Ishikawa (cell line): Measurements from ENCODE around the gene ROM1.
A peak's percentile ranks its signal among the peaks of the same experiment; 100 is the strongest.

Experiments
- CEBPB ChIP-seq: IDR thresholded peaks from 2 replicates; pipeline ENCODE4 v1.6.1; 2012
- CREB1 ChIP-seq: IDR thresholded peaks from 2 replicates; pipeline ENCODE4 v1.6.1; 2012; ENCODE audit warnings: low read depth
- EGR1 ChIP-seq: IDR thresholded peaks from 2 replicates; pipeline ENCODE4 v1.6.1; 2012
- EP300 ChIP-seq: IDR thresholded peaks from 2 replicates; pipeline ENCODE4 v1.6.1; 2012; ENCODE audit warnings: borderline replicate concordance
- FOXM1 ChIP-seq: IDR thresholded peaks from 2 replicates; pipeline ENCODE4 v1.6.1; 2012; ENCODE audit warnings: low read depth, borderline replicate concordance
- NFIC ChIP-seq: IDR thresholded peaks from 2 replicates; pipeline ENCODE4 v1.6.1; 2012
- RAD21 ChIP-seq: IDR thresholded peaks from 2 replicates; pipeline ENCODE4 v1.6.1; 2012; ENCODE audit warnings: low read depth
- TAF1 ChIP-seq: IDR thresholded peaks from 2 replicates; pipeline ENCODE4 v1.6.1; 2012; ENCODE audit warnings: low read depth, mild to moderate bottlenecking
- TCF12 ChIP-seq: IDR thresholded peaks from 2 replicates; pipeline ENCODE4 v1.6.1; 2012; ENCODE audit warnings: low read depth
- TEAD4 ChIP-seq: IDR thresholded peaks from 2 replicates; pipeline ENCODE4 v1.6.1; 2012
- YY1 ChIP-seq: IDR thresholded peaks from 2 replicates; pipeline ENCODE4 v1.6.1; 2012; ENCODE audit warnings: low read depth
- ZBTB7A ChIP-seq: IDR thresholded peaks from 2 replicates; pipeline ENCODE4 v1.6.1; 2012; ENCODE audit warnings: low read depth
- TF ChIP-seq, protein P1 (sequence below): IDR thresholded peaks from 2 replicates; pipeline ENCODE4 v1.6.1; 2012
- TF ChIP-seq, protein P2 (sequence below): IDR thresholded peaks from 2 replicates; pipeline ENCODE4 v1.6.1; 2012
- TF ChIP-seq, protein P3 (sequence below): IDR thresholded peaks from 2 replicates; pipeline ENCODE4 v1.6.1; 2012; ENCODE audit warnings: low read depth, mild to moderate bottlenecking

ROM1 gene

DNA sequence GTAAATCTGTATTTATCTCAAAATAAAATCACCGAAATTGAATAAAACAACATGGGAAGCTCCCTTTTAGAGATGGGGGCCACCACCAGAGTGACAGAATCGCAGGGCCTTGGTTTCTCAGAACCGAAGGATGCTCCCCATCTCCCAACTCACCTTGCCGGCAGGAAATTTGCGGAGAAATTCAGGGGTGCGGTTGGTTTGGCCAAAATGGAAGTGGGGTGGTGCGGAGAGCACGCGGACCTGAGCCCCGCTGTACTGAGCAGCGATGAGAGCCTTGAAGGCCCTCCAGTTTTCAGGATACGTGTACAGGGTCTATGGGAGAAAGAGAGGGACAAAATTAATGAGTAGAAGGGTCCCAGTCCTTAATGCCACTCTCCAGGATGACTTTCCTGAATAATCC is 40.6 kb upstream of the ROM1 start:
- TF ChIP-seq TAF1 (0 out of 2 replicates have a peak, but pooled peaks have one; percentile 30), CREB1 (no peak)

DNA sequence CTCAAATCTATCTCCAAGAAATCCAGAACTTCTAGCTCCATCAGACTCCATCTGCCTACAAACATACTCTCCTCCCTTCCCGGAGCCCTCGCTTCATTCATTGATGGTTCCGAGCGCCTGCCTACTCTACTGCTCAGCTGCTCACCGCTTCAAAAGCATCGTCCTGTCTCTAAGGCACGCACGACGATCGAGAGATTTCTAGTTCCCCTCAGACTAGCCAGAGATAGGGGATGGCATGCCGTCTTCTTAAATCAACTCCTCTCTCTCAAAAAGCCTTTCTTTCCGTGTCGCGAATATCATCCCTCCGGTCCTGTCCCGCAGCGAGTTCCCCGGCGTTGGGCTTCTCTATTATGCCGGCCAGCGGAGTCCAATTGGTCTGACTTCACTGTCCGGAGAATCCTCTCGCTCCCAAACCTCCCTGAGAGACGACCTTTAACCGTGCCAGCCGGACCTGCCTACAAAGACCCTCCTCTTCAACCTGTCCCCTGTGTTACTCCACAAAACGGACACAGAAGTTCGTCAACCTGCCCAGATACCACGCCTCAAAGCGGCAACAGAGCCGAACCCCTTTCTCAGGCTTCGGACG is 40.0 kb upstream of the ROM1 start:
- 0 out of 2 replicates have a peak, but pooled peaks have one; percentile 5 for TF ChIP-seq EGR1
- no peak for TF ChIP-seq FOXM1
- no peak for TF ChIP-seq RAD21
- TF ChIP-seq, protein P1, sequence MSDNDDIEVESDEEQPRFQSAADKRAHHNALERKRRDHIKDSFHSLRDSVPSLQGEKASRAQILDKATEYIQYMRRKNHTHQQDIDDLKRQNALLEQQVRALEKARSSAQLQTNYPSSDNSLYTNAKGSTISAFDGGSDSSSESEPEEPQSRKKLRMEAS = no peak
- no peak for TF ChIP-seq YY1
- no peak for TF ChIP-seq ZBTB7A
- no peak for TF ChIP-seq TEAD4
- no peak for TF ChIP-seq EP300

DNA sequence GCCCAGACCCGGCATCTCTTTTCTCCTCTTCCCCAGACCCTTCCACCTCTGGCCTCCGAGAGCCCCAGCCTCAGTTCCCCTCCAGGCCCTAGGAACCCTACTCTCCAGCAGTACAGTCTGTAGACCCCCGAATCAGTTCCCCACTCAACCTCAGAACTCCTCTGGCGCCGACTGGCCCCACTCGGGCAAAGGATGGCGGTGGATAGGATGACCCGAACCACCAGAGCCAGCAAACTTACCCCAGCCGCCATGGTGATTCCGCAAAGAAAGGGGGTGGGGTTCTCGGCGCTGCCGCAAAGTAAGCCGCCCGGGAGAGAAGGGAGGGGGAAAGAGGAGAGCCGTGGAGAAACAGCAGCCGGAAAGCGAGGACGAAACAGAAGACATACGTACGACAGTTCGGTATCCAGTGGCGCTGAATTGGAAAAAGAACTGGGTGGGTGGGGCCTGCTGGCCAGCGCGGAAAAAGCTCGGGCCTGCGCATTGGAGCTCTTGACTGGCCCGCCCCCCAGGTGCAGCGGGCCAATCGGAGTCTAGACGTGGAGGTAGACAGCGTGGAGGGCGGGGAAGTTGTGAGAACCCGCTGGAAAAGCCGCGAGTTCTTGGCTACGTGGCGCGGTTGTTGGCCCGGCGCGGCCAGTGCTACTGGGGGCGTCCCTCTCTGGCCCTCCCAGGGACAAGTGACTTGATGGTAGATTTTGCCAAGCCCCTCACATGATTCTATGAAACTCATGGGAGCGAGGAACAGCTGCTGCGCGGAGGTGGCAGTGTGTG is 39.3 kb upstream of the ROM1 start, which contains the start of gene EEF1G:
TSS of gene EEF1G (minus strand) at position 300 of the 771 bp plus-strand sequence. CDS start at position 251, 49 bp downstream.
- TF ChIP-seq, protein P2, sequence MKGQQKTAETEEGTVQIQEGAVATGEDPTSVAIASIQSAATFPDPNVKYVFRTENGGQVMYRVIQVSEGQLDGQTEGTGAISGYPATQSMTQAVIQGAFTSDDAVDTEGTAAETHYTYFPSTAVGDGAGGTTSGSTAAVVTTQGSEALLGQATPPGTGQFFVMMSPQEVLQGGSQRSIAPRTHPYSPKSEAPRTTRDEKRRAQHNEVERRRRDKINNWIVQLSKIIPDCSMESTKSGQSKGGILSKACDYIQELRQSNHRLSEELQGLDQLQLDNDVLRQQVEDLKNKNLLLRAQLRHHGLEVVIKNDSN = 0 out of 2 replicates have a peak, but pooled peaks have one; percentile 4
- TF ChIP-seq ZBTB7A = no peak
- TF ChIP-seq EP300 = no peak
- no peak for TF ChIP-seq FOXM1
- TF ChIP-seq, protein P3, sequence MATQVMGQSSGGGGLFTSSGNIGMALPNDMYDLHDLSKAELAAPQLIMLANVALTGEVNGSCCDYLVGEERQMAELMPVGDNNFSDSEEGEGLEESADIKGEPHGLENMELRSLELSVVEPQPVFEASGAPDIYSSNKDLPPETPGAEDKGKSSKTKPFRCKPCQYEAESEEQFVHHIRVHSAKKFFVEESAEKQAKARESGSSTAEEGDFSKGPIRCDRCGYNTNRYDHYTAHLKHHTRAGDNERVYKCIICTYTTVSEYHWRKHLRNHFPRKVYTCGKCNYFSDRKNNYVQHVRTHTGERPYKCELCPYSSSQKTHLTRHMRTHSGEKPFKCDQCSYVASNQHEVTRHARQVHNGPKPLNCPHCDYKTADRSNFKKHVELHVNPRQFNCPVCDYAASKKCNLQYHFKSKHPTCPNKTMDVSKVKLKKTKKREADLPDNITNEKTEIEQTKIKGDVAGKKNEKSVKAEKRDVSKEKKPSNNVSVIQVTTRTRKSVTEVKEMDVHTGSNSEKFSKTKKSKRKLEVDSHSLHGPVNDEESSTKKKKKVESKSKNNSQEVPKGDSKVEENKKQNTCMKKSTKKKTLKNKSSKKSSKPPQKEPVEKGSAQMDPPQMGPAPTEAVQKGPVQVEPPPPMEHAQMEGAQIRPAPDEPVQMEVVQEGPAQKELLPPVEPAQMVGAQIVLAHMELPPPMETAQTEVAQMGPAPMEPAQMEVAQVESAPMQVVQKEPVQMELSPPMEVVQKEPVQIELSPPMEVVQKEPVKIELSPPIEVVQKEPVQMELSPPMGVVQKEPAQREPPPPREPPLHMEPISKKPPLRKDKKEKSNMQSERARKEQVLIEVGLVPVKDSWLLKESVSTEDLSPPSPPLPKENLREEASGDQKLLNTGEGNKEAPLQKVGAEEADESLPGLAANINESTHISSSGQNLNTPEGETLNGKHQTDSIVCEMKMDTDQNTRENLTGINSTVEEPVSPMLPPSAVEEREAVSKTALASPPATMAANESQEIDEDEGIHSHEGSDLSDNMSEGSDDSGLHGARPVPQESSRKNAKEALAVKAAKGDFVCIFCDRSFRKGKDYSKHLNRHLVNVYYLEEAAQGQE = 0 out of 2 replicates have a peak, but pooled peaks have one; percentile 19
- TF ChIP-seq NFIC = no peak; the same call in 1 of the 2 replicates
- TF ChIP-seq CEBPB = no peak
- peak; percentile 42; the same call in 1 of the 2 replicates for TF ChIP-seq TCF12
- TF ChIP-seq EGR1 = no peak
- no peak for TF ChIP-seq RAD21
- peak; percentile 92 for TF ChIP-seq YY1
- TF ChIP-seq CREB1 = no peak
- TF ChIP-seq TEAD4 = no peak
- TF ChIP-seq TAF1 = peak; percentile 100
- TF ChIP-seq, protein P1 = peak; percentile 73

DNA sequence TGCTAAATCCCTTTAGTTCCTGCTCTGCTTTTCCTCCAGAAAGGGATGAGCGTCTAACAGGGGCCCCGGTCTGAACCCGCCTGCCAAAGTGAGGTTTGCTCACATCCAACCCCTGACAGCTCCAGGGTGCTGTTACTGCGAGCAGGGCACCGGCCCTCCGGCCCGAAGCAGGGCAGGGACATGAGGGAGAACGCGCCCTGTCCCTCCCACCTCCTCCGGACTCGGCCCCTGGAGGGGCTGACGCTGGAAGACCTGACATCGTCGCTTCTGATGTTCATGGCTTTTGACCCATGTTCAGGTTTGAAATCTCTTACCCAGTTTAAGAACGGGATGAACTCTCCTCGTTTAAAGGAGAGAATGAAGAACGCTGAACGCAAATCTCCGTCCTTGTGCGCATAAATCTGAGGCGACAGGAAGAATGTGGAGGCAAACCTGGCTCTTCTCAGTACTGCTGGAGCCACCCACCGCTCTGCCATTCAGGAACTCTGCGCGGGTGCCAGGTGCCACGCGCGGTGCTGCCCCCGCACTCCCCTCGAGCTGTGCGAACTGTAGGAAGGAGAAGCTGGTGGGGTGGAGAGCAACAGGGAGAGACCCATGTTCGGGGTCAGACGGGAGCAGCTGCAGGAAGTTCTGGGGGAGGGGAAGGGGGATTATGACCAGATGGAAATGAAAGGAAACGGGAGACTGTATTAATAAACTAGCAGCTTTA is 38.5 kb upstream of the ROM1 start:
- TF ChIP-seq CEBPB (no peak), TAF1 (no peak), YY1 (no peak), TCF12 (no peak), EGR1 (no peak), EP300 (no peak), CREB1 (no peak)
- TF ChIP-seq, protein P2 = no peak
- TF ChIP-seq, protein P3 = no peak

DNA sequence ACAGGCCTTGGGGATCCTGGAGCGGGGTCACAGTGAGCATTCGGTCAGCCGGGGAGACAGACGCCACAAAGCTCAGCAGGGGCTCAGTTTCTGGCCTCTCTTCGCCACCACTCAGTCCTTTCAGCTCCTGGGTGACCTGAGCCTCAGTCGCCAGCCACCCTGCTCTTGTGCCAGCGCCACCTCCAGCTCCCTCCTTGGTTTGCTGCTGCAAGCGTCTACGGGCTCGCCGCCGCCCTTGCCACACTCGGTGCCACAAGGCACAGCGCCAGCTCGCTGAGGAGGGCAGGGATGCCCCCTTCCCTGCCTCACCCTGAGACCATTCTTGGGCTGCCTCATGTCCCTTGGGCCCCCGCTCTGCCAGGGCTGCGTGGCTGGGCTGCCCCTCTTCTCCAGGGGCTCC is 37.9 kb upstream of the ROM1 start:
- TF ChIP-seq YY1 (no peak), RAD21 (no peak), TAF1 (no peak), EGR1 (no peak), CREB1 (no peak), FOXM1 (no peak), NFIC (no peak), TEAD4 (no peak), EP300 (no peak), TCF12 (no peak), CEBPB (no peak), ZBTB7A (no peak)
- TF ChIP-seq, protein P1 = no peak
- TF ChIP-seq, protein P2 = no peak
- TF ChIP-seq, protein P3 = no peak
